COLO668 (cell line): Measurements from ENCODE around the gene ZBTB24.

Experiments
- DNase-seq: peaks from one replicate; lab custom pipeline; 2025; ENCODE audit not compliant: unreplicated experiment; lab: John Stamatoyannopoulos, UW

The ZBTB24 gene

DNA sequence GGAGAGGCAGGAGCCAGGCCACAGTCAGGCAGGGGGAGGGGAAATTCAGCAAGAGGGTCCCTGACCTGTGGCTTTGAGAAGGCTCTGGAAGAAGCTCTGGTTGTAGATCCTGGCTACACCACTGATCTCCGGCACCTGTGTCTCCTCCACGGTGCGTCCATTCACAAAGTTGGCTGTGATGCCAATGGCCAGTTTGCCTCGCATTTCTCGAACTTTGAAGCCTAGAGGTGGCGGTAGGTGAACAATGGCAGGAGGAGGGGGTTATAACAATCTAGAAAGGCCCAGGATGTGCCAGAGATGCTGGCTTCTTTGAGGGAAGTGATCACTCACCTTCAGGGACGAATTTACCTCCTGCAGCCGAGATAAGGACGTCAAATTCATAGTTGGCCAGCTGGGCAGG lies 30.8 kb downstream of the ZBTB24 start:
- DNase-seq = no peak

DNA sequence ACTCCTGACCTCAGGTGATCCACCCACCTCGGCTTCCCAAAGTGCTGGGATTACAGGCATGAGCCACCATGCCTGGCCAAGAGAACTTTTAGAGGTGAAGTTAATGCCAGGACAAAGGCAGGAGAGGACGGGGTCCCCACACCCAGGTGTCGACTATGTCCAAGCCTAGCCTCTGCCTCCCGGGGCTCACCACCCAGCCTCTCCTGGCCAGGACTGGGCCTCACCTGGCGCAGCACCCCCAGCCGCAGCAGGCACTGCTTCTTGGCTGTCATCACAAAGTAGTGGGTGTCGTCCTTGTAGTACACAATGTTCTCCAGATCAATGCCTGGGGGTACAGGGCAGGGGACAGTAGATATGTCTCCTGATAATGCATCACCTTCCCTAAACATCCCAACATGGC lies 31.6 kb downstream of the ZBTB24 start:
- DNase-seq = no peak

DNA sequence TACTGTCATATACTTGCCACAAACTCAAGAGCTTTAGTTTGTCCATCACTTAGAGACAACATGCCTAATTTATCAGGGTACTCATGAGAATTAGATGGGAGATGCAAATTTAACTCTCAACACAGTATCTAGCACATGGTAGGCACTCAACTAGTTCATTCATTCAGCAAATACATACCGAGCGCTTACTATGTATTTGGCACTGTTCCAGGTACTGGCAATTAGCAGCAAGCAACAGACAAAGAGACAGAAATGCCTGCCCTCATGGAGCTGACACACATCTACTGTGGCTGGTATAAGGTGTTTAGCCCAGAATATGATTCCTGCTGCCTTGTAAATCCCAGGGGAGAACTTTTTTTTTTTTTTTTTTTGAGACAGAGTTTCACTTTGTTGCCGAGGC lies 32.2 kb downstream of the ZBTB24 start:
- no peak for DNase-seq

DNA sequence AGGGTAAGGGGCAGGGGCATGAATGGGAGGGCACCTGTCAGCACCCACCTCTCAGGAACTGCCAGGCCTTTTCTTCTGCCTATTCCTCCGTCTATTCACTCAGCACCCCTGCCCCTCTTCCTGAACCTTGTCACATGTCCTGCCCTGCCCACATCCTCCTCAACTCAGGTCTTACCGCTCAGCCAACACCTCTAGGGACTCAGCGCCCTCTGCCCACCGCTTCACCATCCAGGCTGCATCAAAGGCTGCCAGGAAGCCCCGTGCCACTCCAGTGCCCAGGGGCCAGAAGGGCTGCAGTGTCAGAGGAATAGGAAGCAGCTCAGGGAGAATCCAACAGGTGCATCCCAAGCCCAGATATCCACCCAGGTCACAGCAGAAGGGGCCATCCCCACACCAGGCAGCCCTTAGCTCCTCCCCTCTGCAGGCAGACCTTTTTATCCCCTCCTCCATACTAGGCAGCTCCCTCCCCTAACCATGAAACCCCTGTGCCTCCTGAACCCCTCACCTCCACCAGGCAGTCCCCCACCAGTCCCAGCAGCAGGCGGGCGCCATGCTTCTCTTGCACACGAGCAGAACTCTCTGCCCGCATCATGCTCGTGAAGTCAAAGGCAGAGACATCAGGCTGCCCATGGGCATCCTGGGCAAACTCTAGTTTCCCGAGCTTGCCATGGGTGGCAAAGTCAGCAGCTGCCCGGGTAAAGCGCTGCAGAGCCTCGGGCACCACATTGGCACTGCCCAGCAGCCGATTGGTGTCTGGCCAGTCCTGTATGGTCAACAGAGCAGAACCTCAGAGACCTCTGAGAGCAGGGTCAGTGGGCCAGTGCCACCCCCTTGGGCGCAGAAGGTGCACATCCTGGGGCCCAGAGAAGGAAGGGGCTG lies 33.0 kb downstream of the ZBTB24 start:
- DNase-seq = no peak

DNA sequence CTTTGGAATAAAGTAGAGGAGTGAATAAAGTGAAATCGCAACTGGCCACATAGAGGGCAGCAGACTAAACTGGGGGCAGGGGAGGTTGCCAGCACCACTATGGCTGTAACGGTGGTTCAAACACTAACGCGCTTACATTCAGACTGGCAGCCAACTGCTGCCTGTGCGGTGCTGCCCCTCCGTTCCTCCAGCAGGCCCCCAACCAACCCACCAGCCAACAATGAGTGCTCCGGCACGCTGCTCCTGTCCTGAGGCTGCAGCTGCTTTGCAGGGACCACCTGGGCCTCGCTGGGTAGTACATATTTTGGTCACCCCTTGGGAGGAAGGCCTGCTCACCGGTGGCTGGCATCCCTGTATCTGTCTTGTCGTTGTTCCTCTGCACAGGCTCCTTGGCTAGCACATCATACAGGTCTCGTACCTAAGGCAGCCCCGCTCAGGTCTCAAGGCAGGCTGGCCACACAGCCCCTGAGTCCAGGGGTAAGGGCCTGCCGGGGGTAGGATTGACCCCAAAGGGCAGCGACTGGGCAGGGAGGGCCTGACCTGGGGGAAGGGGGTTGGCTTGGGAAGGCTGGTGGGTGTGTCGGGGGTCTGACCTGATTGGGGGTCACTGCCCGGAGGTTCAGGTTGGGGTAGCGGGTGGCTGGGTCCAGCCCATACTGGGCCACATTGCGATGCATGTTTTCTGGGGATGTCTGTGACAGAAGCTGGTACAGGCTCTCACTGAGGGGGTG lies 33.8 kb downstream of the ZBTB24 start:
- DNase-seq = no peak

DNA sequence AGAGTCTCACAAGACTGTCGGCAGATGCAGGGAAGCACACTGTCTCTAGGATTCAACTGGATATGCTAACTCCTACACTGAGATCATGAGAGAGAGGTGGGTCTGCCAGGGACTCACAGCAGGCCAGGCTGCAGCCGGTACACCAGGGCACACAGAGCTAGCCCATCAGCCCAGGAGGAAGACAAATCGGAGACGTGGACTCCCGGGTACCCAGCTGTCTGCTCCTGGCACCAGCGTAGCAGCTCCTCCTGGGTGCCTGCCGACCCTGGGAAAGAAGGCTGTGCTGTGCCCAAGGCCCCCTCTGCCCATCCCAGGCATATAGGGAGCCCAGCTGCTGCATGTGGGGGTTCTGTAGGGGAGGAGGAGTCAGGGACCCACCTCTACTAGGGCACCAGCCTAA lies 34.4 kb downstream of the ZBTB24 start:
- no peak for DNase-seq

DNA sequence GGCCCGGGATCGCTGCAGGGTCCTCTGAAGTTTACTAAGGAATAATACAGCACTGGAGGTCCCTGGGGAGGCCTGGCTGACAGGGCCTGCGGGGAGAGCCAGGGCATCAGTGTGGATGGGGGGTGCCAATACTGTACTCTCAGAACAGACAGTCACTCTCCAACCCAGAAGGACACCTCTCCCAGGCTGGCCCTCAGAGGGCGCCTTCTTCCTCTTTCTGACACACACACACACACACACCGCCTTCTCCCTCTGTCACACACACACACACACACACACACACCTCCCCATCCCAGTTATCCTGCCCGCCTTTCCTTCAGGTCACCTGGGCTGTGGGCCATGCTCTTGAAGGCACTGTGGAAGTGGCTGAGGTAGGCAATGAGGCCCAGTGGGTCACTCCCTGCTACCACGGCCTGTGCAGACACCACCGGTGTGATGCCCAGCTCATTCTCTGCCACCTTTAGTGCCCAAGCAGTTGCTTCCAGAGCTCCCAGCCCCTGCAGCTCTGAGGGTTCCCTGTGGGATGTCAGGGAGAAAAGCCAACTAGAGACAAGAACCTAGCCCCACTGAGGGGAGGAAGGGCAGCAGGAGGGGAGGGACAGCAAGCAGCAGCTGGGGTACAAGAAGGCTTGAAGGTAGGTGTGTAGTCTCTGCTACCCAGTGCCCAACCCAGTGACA lies 35.0 kb downstream of the ZBTB24 start:
- no peak for DNase-seq

DNA sequence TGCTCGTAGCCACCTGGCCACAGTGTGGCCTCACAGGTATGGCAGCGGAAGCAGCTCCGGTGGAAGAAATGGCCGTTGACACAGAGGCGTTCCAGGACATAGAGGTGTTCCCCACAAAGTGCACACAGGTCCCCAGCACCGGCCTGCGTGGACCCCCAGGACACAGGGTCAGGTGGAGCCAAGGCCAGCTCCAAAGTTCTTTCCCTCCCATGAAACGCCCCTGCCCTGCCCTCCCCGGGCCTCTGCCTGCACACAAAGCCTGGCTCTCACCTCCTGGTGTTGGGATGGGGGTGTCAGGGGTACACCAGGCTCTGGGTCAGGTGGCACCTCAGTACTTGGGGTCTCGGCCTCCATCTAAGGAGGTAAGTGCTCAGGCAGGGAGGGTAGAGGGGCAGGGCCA lies 35.9 kb downstream of the ZBTB24 start:
- no peak for DNase-seq

DNA sequence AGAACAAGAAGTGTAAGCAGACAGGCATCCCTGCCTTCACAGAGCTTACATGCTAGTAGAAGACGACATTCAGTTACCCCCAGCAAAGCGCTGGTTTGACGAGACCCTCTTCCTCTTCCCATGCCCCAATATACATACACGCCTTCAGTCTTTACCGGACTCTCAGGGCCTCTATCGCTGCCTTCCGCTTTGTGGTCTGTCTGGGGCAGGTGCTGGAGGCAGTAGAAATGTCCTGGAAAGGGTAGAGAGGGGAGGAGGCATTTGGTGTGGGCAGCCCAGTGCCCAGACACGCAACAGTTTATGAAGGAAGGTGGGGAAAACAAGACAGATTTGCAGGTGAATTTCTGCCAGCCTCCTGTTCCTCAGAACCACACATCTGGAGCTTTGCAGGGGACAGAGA lies 36.5 kb downstream of the ZBTB24 start:
- DNase-seq = no peak

DNA sequence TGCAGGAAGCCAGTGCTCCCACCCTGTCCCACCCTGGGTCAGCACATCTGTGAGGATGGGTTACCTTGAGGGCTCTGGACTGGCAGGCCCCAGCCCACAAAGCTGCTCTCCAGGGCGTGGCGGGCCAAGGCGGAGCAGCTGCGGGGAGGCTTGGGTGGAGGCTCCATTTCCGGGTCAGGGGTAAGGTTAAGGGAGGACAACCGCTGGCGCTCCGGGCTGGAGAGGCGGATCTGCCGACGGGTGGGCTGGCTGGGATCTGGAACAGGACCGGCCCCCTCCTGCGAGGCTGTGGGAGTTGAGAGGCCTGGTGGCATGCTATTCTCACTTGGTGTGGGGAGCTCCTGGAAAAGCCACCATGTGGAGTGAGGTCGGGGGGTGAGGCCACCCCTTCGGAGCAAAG lies 36.9 kb downstream of the ZBTB24 start:
- DNase-seq = no peak

DNA sequence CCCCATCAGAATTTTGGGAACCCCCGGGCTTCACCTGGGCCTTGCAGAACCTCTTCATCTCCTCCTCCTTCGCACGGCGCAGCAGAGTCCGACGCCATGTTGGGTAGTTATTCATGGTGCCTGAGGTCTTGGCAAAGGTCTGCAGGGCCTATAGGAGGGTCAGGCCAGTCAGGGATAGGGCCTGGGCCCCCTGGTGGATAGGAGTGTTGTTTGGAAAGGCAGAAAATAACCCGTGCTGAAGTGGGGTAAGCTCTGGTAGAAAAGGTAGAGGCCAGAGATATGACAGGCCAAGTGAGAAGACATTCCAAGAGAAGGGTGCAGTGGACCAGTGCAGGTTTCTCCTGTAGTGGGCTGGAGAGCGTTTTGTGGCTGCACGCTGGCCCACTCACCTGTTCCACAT lies 37.6 kb downstream of the ZBTB24 start:
- DNase-seq = no peak

DNA sequence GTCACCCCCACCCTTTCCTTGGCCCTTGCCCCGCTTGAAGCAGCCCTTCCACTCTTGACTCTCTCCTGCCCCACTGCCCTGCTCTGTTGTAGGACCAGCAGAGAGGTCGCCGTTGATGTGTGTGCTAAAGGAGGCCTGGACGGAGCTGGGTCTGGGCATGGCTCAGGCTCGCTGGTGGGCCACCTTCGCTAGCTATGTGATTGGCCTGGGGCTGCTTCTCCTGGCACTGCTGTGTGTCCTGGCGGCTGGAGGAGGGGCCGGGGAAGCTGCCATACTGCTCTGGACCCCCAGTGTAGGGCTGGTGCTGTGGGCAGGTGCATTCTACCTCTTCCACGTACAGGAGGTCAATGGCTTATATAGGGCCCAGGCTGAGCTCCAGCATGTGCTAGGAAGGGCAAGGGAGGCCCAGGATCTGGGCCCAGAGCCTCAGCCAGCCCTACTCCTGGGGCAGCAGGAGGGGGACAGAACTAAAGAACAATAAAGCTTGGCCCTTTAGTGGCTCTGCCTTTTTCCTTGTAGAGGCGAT lies 39.5 kb downstream of the ZBTB24 start:
- no peak for DNase-seq

DNA sequence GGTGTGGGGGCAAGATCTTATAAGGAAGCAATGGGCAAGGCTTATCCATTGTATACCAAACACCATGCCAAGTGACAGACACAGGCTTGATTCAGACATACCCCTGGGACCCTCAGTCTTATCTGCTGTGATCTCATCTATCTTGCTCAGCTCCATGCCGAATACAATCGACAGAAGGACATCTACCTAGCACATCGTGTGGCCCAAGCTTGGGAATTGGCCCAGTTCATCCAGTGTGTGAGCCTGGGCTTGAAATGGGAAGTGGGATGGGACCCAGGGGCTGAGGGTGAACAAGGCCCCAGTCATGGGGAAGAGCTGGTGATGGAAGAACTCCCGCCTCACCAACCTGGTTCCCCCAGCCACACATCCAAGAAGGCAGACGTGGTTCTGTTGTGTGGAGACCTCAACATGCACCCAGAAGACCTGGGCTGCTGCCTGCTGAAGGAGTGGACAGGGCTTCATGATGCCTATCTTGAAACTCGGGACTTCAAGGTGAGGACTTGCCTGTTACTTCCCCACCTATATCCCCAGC lies 40.6 kb downstream of the ZBTB24 start:
- DNase-seq = no peak

DNA sequence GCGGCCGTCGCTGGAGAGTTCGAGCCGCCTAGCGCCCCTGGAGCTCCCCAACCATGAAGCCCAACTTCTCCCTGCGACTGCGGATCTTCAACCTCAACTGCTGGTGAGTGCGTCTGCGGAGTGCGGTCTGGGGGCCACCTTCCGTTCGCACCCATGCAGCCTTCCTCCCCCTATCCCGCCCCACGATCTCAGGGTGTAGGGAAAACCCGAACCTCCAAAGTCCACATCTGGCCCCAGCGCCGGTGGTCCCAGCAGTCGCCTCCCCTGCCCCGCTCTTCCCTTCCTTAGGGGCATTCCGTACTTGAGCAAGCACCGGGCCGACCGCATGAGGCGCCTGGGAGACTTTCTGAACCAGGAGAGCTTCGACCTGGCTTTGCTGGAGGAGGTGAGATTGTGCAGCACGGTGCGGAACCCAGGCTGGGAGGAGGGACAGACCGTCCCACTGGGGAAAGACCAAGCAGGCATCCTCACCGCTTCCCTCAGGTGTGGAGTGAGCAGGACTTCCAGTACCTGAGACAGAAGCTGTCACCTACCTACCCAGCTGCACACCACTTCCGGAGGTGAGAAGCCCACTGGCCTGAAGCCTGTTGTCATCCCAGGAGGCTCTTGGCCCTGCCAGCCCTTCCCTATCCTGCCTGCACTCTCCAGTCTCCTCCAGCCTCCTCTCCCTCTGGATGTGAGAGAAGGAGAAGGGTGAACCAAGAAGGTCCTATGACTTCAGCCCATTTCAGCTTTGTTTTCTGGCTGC lies 41.8 kb downstream of the ZBTB24 start:
- peak; percentile 41 for DNase-seq

DNA sequence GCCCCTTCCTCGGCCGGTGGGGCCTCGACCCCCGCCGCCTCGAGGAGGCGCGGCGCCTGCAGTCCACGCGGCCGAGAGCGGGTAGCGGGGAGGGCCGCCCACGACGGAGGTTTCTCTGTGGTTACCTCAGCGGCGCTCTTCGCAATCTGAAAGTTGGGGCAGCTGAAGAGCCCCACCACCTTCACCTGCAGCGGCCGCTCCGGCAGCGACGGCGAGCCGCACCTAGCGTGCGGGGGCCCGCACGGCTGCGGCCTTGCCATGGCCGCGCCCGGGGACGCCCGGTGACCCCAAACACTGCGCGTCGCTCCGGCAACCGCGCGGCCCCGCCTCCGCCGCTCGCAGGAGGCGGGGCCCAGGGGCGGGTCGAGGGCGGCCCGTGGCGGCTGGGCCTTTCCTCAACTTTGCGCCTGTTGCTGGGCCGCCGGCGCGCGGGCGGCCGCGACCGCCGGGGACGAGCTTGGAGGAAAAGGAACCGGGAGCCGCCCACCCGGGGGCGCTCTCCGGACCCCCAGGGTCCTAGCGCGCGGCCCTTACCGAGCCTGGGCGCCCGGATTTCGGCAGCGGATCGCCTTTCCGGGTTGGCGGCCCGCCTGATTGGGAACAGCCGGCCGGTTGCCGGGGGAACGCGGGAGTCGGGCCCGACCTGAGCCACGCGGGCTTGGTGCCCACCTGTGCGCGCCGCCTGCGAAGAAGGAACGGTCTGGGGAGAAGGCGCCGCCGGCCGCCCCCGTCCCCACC lies 42.5 kb downstream of the ZBTB24 start, which contains the start of the genes PPIL6 and SMPD2:
Gene PPIL6 (minus strand): TSS at position 298 of the 738 bp plus-strand sequence. CDS start 38 bp downstream, at position 260.
Gene SMPD2 (plus strand): TSS at position 394 of the 738 bp plus-strand sequence. CDS start 398 bp downstream, outside the sequence.
- DNase-seq = peak; percentile 83

DNA sequence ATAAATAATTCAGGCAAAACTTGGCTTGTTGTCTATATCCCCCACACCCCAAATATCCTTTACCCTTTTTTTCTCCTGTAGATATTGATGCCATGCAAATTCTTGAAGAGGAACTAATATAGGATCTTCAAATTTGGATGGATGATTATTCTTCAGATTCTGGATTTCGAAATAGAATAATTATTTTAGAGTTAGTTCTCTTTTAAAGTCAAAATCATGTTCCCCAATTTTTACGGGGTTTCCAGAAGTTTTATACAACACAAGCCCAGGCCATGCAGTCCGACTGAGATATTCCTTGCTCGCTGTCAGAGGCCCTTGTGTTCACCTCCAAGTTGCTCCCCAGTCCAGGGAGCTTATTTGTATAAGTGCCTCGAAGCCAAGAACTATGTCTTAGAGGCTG lies 47.0 kb downstream of the ZBTB24 start:
- DNase-seq = no peak

DNA sequence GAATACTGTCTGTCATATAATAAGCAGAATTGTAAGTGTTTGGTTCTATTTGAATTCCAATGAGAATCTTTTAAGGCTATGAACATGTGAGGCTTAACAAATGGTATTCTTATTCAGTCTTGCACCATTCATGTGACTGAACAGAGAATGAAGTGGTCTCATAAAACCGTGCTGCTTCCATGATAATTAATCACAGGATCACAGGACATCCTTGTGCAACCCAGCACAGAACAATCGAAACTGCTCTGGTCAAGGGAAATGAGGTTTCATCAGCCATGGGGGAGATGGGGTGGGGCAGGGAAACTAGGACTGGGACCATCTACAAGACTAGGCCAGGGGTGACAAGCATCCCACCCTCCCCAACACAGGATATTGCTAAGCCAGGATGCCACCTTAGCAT lies 48.6 kb downstream of the ZBTB24 start:
- no peak for DNase-seq

DNA sequence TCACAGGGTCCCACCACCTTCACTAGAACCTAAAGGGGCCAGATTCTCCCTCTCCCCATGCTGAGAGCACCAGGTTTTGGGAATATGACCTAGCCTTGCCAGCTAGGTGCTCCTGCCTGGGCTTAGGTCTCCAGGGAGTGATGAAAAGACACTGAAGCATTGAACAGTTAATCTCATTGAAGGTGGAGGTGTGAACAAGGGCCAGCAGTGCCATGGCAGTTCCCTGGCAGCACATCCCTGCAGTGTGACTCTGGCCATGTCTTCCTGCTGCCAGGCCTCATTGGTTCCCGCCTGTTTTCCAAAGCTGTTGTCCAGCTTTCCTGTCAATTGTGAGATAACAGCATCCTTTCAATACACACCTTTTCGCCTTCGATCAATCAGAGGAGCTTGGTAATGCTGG lies 53.5 kb downstream of the ZBTB24 start:
- DNase-seq = no peak

DNA sequence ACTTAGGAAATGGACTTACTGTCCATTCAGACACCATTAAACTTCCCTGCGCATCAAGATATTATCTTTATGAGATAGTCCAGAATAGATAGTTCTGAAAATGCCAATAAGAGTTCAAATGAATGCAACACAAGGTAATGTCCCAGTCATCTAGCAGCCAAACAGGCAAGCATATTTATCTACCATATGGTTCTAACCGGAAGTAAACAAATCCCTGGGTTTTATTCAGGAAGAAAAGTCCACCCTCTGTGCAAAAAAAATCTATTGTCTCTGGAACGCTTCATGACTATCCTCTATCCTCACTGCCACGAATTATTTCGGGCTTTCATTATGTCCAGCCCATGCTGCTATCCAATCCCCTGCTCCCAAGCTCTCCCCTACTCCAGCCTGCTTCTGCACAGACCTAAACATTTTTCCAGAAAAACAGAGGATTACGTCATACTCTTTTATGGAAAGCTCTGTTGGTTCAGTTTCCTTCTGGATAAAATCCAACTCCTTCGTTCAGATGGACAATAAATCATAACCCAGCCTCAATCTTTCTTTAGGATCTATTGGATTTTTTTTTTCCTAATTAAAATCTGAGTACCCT lies 54.0 kb downstream of the ZBTB24 start:
- DNase-seq = no peak
